ENCODE data around the gene ECHDC1.

ECHDC1 gene

GRCh38 chr6:127328043-127328609 is 15.3 kb downstream of the ECHDC1 start:
- TF ChIP-seq CSRNP3 (CRISPR knock-in tag; IDR thresholded peaks at IDR 0.05) (no peak), PATZ1 (CRISPR knock-in tag; IDR thresholded peaks at IDR 0.05; ENCODE audit: borderline replicate concordance) (no peak), TSHZ2 (CRISPR knock-in tag; IDR thresholded peaks at IDR 0.05) (no peak), GLIS3 (CRISPR knock-in tag; IDR thresholded peaks at IDR 0.05) (no peak), PPARA (CRISPR knock-in tag; IDR thresholded peaks at IDR 0.05; ENCODE audit: borderline replicate concordance) (no peak), ESRRG (CRISPR knock-in tag; IDR thresholded peaks at IDR 0.05) (no peak), SNAI2 (CRISPR knock-in tag; IDR thresholded peaks at IDR 0.05) (no peak), TCF4 (CRISPR knock-in tag; IDR thresholded peaks at IDR 0.05; ENCODE audit: borderline replicate concordance) (no peak), ZNF565 (CRISPR knock-in tag; conservative IDR thresholded peaks at IDR 0.05; ENCODE audit: low read depth) (no peak), ISL1 (CRISPR knock-in tag; IDR thresholded peaks at IDR 0.05) (no peak), ZC3H10 (CRISPR knock-in tag; IDR thresholded peaks at IDR 0.05) (no peak), TOX (CRISPR knock-in tag; IDR thresholded peaks at IDR 0.05; ENCODE audit: borderline replicate concordance) (no peak), CREB5 (CRISPR knock-in tag; IDR thresholded peaks at IDR 0.05; ENCODE audit: low read depth) (no peak), POU6F1 (CRISPR knock-in tag; IDR thresholded peaks at IDR 0.05; ENCODE audit: borderline replicate concordance, low read depth) (no peak), ZNF8 (CRISPR knock-in tag; IDR thresholded peaks at IDR 0.05) (no peak), CSDC2 (CRISPR knock-in tag; IDR thresholded peaks at IDR 0.05) (no peak)
- no peak for ATAC-seq

GRCh38 chr6:127319686-127320085 is 23.7 kb downstream of the ECHDC1 start:
- no peak for ATAC-seq
- TF ChIP-seq BACH2 (CRISPR knock-in tag; IDR thresholded peaks at IDR 0.05; ENCODE audit: borderline replicate concordance) (no peak), PPARA (CRISPR knock-in tag; IDR thresholded peaks at IDR 0.05; ENCODE audit: borderline replicate concordance) (no peak), TCF4 (CRISPR knock-in tag; IDR thresholded peaks at IDR 0.05; ENCODE audit: borderline replicate concordance) (no peak), TSHZ2 (CRISPR knock-in tag; IDR thresholded peaks at IDR 0.05) (no peak), PATZ1 (CRISPR knock-in tag; IDR thresholded peaks at IDR 0.05; ENCODE audit: borderline replicate concordance) (no peak), GLIS3 (CRISPR knock-in tag; IDR thresholded peaks at IDR 0.05) (no peak), ESRRG (CRISPR knock-in tag; IDR thresholded peaks at IDR 0.05) (no peak), RARB (CRISPR knock-in tag; IDR thresholded peaks at IDR 0.05) (no peak), TOX (CRISPR knock-in tag; IDR thresholded peaks at IDR 0.05; ENCODE audit: borderline replicate concordance) (no peak), CSDC2 (CRISPR knock-in tag; IDR thresholded peaks at IDR 0.05) (no peak), ZFP30 (CRISPR knock-in tag; IDR thresholded peaks at IDR 0.05) (no peak), CREB5 (CRISPR knock-in tag; IDR thresholded peaks at IDR 0.05; ENCODE audit: low read depth) (no peak), ZNF70 (CRISPR knock-in tag; IDR thresholded peaks at IDR 0.05) (no peak), POU6F1 (CRISPR knock-in tag; IDR thresholded peaks at IDR 0.05; ENCODE audit: borderline replicate concordance, low read depth) (no peak), ZC3H10 (CRISPR knock-in tag; IDR thresholded peaks at IDR 0.05) (no peak)

Data from SK-N-SH treated with all-trans-retinoic acid at 6 μM for 48 hours (cell line).